ENCODE measurements around the gene PLA2G4C. TPM values are rescaled to one million over a fixed set of nuclear protein-coding genes. Genes with fewer than 3 reads are reported as not detected.

PLA2G4C gene
- total RNA-seq, 1 donor, result 6.3 TPM

GRCh38 chr19:48147597-48148175 lies 37.1 kb upstream of the PLA2G4C start:
- TF ChIP-seq CTCF (IDR thresholded peaks at IDR 0.05; ENCODE audit: insufficient read depth, low read length), result no peak
- H3K4me3 ChIP-seq (ENCODE audit: low read depth, low read length), result no peak overlapping the region
- DNase-seq (ENCODE audit: low read depth), result no peak

DNA sequence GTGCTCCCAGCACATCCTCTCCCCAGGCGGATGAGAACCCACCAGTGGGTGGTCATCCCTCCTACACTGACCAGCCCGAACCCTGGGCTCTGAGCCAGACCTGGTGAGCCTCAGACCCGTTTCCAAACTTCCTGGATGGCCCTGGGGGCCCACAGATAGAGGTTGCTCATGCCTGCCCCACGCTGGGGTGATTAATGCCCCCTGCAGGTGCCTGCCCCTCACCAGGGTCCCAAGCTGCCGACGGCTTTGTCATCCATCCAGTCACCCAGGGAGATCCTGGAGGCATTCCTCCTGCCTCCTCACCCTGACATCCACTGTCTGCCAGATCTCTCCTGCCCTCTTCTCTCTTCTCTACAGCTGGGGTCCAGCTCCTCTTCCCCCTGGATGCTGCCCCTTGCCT lies 28.4 kb upstream of the PLA2G4C start:
- H3K4me3 ChIP-seq (ENCODE audit: low read depth, low read length), result no peak overlapping the region
- TF ChIP-seq CTCF (IDR thresholded peaks at IDR 0.05; ENCODE audit: insufficient read depth, low read length), result no peak
- DNase-seq (ENCODE audit: low read depth), result no peak

GRCh38 chr19:48137411-48137810 lies 26.8 kb upstream of the PLA2G4C start:
- no peak overlapping the region for H3K4me3 ChIP-seq (ENCODE audit: low read depth, low read length)
- no peak for DNase-seq (ENCODE audit: low read depth)
- TF ChIP-seq CTCF (IDR thresholded peaks at IDR 0.05; ENCODE audit: insufficient read depth, low read length), result no peak

GRCh38 chr19:48136547-48136946 lies 25.9 kb upstream of the PLA2G4C start:
- H3K4me3 ChIP-seq (ENCODE audit: low read depth, low read length), result no peak overlapping the region
- no peak for DNase-seq (ENCODE audit: low read depth)
- no peak for TF ChIP-seq CTCF (IDR thresholded peaks at IDR 0.05; ENCODE audit: insufficient read depth, low read length)

DNA sequence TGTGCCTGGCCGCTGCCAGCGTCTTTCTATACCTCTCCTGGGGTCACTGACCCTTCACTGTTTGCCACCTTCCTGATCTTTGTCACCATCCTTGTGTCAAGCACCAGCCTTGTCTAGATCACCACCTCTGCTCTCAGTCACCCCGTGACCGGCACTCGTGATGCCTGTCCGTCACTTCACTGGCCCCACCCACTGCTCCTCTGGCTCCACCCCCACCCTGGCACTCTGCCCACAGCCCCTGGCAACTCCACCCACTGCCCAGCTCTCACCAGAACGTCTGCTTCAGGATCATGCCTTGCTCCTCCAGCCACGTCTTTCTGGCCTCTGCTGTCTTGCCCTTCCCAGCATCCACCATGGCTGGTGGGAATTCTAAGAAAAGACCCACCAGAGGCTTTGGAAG lies 24.8 kb upstream of the PLA2G4C start:
- no peak for DNase-seq (ENCODE audit: low read depth)
- H3K4me3 ChIP-seq (ENCODE audit: low read depth, low read length), result no peak overlapping the region
- no peak for TF ChIP-seq CTCF (IDR thresholded peaks at IDR 0.05; ENCODE audit: insufficient read depth, low read length)

- TF ChIP-seq CTCF (IDR thresholded peaks at IDR 0.05; ENCODE audit: insufficient read depth, low read length), result no peak
- H3K4me3 ChIP-seq (ENCODE audit: low read depth, low read length), result no peak overlapping the region
- no peak for DNase-seq (ENCODE audit: low read depth)
These were observed 22.5 kb upstream of the PLA2G4C start for GRCh38 chr19:48133094-48133493.

DNA sequence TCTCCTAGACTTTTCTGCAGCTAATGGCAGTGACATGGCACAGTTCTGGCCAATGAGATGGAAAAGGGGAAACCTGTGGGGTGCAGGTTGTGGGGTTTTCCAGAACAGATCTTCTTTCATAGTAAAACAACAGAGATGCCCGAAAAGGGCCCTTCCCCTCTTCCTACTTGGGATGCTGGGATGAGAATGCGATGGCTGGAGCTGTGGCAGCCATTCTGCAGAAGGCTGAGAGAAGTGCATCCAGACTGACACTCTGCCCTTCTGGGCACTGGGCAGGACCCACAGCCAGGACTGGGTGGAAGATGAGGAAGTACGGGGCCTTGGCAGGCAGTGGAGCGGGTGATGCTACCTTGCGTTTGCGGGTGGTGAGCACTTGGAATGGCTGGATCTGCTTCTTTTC lies 16.9 kb upstream of the PLA2G4C start:
- DNase-seq (ENCODE audit: low read depth), result no peak
- no peak overlapping the region for H3K4me3 ChIP-seq (ENCODE audit: low read depth, low read length)
- TF ChIP-seq CTCF (IDR thresholded peaks at IDR 0.05; ENCODE audit: insufficient read depth, low read length), result no peak
